Bone marrow (tissue), 2 donors: ENCODE data around the gene ZBTB32.

Source experiments
- DNase-seq, 2 donors: peaks; one replicate each; lab custom pipeline; 2025; lab: John Stamatoyannopoulos, UW

The ZBTB32 gene

DNA sequence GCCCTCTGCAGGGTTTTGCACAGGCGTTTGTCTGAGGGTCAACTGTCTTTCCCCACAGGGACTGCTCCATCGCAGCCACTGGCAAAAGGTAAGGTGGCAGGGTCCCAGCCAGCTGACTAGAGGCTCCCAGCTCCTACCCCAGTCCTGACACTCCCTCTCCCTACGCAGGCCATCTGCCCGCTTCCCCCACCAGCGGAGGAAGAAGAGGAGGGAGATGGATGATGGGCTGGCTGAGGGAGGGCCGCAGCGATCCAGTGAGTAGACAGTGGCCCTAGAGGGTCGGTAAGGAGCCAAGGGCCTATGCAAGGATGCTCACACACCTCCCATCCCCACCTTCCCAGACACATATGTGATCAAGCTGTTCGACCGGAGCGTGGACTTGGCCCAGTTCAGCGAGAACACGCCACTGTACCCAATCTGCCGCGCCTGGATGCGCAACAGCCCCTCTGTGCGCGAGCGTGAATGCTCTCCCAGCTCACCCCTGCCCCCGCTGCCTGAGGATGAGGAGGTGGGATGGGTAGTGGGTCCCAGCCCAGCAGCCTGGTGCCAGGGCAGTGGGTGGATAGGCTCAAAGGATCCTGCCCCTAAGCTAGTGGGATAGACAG, 48.5 kb downstream of the ZBTB32 start:
- no peak for DNase-seq

DNA sequence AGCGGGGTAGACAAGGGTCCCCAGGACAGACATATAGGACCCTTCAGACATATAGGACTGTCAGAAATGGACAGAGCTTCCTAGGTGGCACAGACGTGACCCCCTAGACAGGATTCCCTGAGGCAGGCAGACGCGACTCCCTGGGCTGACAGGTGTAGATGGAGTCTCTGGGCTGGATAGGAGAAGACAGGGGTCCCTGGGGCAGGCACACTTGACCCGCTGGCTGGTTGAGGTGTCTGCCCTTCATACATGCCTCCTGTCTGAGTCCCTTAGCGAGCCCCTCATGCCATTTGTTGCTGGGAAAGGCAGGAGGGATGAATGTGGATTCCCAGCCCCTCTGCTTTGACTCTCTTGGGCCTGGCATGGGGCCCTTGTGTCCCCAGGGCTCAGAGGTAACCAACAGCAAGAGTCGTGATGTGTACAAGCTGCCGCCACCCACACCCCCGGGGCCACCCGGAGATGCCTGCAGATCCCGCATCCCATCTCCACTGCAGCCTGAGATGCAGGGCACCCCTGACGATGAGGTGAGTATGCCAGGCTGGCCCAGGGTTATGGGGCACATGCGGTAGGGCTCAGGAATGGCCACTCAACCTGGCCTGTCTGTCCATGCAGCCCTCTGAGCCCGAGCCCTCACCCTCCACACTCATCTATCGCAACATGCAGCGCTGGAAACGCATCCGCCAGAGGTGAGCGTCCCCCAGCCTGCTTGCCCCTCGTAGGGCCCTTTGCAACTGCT, 49.4 kb downstream of the ZBTB32 start:
- no peak for DNase-seq

DNA sequence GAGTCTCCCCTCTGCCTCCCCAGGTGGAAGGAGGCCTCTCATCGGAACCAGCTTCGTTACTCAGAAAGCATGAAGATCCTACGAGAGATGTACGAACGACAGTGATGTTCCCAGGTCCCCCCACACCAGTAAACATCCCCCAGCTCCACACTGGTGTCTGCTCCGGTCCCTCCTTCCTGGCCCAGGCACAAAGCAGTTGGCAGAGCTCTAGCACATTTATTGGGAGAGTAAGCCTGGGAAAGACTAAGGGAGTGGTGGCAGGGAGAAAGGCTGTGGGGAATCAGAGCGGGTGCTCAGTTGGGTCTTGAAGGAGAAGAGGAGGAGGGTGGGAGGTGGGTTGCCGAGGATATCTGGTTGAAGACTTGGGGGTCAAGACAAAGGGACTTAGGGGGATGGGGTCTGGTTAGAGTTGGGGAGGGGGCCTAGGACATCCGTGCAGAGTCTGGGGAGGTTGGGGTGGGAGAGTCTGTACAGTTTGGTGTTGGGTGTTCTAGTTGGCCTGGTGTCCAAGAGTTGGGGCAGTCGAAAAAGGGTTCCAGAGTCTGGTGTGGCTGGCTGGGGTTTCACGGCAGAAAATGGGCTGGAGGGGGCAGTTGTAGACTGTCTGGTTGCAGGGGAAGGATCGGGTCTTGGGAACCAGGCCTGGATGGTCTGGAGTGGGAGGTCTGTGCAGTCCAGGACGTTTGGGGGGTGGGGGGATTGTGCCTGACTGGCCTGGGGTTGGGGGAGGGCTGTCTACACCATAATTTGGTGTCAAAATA, 50.2 kb downstream of the ZBTB32 start:
- DNase-seq: no peak

DNA sequence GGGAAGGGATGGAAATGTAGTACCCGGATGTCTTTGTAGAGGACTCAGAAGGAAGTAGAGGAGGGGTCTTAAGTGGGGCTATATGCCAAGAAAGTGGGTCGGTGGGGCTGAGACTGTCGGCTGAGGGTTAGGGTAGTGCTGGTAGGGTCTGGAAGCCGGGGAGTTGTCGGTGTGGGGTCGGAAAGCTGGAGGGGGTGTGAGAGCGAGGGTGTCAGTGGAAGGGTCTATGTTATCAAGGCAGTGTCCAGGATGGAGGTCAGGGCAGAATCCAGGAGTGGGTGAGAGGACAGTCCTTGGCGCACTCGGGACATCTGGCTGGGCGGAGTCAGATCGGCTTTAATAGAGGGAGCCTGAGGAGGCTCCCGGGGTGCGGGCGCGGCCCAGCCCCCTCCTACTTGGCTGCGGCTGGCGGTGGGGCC, 50.8 kb downstream of the ZBTB32 start:
- DNase-seq: no peak

DNA sequence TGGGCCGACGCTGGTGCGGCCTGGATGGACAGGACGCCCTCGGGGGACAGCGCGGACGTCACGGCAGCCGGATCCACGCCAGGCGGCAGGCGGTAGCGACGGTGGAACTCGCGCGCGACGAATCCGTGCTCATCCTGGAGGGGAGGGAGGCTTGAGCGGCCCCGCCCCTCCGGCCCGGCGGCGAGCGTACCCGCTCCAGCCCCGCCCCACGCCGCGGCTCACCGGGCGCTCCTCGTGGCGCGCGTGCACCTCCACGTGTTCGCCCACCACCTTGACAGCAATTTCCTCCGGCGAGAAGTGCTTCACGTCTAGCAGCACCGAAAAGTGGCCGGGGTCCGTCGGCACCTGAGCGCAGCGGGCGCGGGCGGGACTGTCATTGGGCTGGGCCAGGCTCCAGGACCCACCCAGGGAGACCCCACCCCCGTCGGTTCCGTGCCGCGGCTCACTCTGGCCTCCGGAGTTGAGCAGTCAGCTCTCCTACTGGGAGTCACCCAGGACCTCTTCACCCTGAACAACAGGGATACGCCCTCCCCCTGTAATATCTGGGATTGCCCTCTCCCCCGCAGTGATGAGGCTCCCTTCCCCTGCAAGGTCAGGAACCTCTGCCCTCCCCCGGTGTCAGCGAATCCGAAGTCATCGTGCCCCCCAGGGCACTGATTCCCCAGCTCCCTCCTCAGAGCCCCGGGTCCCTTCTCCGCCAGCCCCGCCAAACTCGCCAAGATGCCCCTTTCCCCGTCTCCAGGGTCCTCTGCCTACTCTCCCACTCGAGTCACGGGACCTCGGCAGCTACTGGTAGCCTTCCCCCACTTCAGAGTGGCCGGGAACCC, 51.4 kb downstream of the ZBTB32 start:
- no peak for DNase-seq

DNA sequence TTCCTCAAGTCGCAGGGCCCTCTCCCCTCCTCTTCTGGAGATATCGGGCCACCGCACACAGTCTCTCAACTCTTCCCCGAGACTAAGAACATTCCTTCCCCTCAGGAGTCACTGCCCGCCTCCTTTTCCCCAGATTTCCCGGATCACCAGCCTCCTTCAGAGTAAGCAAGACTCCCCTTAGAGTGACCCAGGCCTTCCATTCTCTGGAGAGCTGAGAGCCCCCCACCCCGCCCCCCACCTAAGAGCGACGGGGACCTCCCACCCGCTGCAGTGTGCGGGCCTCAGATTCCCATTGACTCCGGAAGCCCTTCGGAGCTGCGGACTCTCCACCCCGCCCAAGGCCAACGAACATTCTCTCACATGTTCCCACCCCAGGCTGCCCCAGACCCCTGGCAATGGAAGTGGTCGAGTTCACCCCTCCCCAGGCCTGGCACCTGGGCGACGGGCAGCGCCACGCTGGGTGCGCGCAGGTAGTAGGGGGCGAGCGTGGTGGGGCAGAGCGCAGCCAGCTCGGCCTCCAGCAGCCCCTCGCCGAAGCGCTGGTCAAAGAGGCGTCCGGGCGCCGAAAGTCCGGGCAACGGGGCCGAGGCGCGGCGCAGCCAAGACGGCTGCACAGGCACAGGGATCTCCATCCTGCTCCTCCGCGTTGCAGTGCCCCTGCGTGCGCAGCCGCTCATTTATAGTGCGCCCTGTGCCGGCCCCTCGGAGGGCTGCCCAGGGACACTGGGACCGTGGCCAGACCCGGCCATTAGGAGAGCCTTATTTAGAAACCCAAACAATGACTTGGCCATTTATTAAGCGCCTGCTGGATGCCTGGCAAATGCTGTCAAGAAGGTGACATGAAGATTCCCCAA, 52.2 kb downstream of the ZBTB32 start, which contains the start of gene HSPB6:
Gene HSPB6 (minus strand): TSS at position 653 of the 854 bp plus-strand sequence. CDS start 21 bp downstream, at position 632.
- DNase-seq: no peak

DNA sequence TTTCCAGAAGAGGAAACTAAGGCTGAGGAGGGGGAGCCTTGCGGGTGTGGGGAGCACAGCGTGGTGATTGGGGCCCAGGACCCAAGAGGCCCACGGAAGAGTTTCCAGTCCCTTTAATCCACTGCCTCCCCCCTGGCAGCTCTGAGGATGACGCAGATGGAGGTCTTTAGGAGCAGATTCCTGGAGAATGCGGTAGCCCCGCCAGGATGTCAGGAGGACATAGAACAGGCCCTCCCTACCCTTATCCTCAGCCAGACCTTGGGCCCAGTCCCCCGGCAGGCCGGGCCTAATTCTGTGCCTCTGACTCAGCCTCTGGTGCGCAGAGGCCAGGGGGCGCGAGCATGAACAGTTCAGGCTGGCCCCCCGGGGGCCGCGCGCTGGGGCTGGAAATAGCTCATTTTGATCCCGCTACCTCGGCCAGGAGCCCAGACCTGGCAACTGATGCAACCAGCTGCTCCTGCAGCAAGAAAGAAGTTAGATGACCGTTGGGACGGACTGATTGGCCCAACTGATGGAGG, 52.9 kb downstream of the ZBTB32 start:
- DNase-seq: no peak

DNA sequence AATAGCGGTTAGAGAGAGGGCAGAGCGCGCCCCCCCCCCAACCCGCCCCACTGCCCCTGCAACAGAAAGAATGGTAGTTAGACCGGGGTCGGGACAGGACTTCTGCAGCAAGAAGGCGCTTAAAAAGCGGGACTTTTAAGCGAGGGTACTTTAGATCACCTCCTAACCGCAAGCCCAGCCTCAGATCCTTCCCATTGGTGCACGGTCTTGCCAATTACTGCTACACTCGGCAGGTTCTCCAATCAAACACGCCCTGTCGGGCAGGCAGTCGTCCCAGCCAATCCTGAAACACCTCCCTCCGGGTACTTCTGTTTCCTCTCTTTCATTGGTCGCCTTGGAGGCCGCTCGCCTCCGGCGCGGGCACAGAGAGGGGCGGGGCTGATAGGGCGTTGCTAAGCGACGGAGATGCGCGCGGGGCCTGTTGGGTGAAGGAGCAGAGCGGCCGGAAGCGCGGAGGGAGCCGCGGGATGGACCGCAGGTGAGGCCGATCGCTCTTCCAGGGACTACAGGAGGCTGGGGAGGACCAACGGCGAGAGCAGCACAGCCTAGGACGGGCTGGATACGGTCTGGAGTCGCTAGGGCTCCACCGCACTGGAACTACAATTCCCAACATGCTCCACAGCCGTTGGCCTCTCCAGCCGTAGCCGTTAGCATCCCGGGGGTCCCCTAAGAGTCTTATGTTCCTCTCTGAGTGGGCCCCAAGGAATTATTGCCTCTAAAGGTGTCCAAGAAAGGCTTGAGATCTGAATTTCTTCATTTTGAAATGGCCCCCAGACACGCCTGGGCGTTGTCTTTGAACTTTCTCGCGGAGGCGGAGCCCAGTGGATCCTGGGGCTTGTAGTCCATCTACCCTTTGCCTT, 53.6 kb downstream of the ZBTB32 start, which contains the start of gene PROSER3:
Gene PROSER3 (plus strand): TSS at position 428 of the 860 bp plus-strand sequence. CDS start 40 bp downstream, at position 468.
- DNase-seq: peak; percentile 82 to 99

DNA sequence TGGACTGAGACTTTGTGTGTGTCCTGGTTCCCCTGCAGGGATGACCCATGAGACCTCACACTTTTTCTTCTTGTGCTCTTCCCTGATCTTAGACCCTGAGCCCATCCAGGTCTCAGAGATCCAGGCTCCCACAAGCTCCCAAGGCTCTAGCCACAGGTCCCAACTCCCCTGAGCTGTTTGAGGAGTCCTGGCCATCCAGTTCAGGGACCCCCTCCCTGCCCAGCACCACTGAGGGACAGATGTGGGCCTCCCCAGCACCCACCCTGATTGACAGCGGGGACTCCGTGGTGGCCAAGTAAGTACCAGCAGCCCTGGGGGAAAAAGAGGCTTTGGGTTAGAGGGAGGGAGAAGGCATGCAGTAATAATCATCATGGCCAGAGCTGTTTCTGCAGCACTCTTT, 55.3 kb downstream of the ZBTB32 start:
- no peak for DNase-seq

DNA sequence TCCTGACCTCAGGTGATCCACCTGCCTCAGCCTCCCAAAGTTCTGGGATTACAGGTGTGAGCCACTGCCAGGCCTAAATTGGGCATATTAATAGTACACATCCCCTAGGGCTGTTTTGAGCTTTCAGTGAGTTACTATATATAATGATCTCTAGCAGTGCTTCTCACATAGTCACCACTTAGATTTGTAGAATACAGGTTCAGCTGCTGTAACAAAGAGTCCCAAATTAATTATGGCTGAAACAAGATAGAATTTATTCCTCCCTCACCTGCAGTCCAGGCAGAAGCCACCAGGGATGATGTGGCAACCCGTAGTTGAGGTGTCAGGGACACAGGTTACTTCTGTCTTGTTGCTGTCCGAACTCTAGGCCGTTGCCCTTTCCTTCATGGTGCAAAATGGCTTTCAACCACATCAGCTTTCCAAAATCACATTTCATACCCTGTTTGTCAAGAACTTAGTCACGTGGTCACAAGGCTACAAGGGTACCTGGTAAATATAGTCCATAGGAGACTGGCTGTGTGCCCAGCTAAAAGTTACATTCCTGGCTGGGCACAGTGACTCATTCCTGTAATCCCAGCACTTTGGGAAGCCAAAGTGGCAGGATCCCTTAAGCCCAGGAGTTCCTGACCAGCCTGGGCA, 56.5 kb downstream of the ZBTB32 start:
- no peak for DNase-seq

DNA sequence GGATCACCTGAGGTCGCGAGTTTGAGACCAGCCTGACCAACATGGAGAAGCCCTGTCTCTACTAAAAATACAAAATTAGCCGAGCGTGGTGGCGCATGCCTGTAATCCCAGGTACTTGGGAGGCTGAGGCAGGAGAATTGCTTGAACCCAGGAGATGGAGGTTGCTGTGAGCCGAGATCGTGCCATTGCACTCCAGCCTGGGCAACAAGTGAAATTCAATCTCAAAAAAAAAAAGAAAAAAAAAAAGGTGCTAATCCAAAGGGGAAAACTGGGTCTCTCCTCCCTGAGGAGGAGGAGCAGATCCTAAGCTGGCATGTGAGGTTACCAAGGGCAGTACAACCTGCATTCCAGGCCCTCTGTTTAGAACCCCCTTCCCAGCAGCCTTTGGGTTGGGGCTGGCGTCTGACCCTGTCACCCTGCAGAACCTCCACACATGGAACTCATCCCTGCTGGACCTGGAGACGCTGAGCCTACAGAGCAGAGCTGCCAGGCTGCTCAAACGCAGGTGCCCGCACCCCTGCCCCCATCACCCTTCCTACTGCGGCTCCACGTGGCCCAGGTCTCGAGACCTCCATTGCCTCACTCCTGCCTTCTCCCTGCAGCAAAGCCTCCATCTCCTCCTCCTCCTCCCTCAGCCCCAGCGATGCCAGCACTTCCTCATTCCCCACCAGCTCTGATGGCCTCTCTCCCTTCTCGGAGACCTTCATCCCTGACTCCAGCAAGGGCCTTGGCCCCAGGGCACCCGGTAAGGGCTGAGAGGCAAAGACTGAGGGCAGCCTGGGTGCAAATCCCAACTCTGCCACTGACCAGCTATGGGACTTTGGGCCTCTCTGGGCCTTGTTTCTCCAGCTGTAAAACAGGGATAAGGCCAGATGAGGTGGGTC, 60.3 kb downstream of the ZBTB32 start:
- no peak for DNase-seq
